Lung (tissue), 12 donors: ENCODE measurements around the gene CD200R1. TPM values are rescaled to one million over a fixed set of nuclear protein-coding genes. Genes with fewer than 3 reads are reported as not detected.

ENCODE experiments used
- ATAC-seq: fragments of 200-7000 bp; cut with Tn5 transposase; one replicate; pipeline ENCODE4 v1.9.1; 2020; ENCODE audit warnings: moderate number of reproducible peaks; ENCODE audit not compliant: insufficient read depth, low FRiP score
- DNase-seq, 3 donors: peaks; one replicate each; pipeline ENCODE4 v3.0.0-alpha.2; 2013 to 2017
- H3K27ac ChIP-seq, 2 donors: one replicate each; pipeline ENCODE4 v1.5.1; 2013; ENCODE audit warnings: mild to moderate bottlenecking in 2 of 2, moderate library complexity in 2 of 2, control low read depth in 1 of 2, inconsistent platforms in 1 of 2, low read depth in 1 of 2, low read length in 1 of 2
- H3K27me3 ChIP-seq, 3 donors: one replicate each; pipeline ENCODE4 v1.5.1; 2013; ENCODE audit warnings: low read length in 2 of 3; ENCODE audit not compliant: control insufficient read depth in 3 of 3, insufficient read depth in 3 of 3
- H3K36me3 ChIP-seq, 4 donors: one replicate each; pipeline ENCODE4 v1.5.1; 2013; ENCODE audit warnings: low read length in 4 of 4, mild to moderate bottlenecking in 1 of 4, moderate library complexity in 1 of 4; ENCODE audit not compliant: control insufficient read depth in 4 of 4, insufficient read depth in 4 of 4
- H3K4me1 ChIP-seq, 5 donors: one replicate each; pipeline ENCODE4 v1.5.1; 2013; ENCODE audit warnings: low read length in 5 of 5, mild to moderate bottlenecking in 2 of 5, moderate library complexity in 1 of 5; ENCODE audit not compliant: control insufficient read depth in 5 of 5, insufficient read depth in 5 of 5
- H3K4me3 ChIP-seq: one replicate; pipeline ENCODE4 v1.5.1; 2013; ENCODE audit warnings: mild to moderate bottlenecking, control low read depth, moderate library complexity
- H3K9ac ChIP-seq, 2 donors: one replicate each; pipeline ENCODE4 v1.5.1; 2013; ENCODE audit warnings: low read length in 2 of 2, control low read depth in 1 of 2; ENCODE audit not compliant: insufficient read depth in 1 of 2
- H3K9me3 ChIP-seq, 4 donors: one replicate each; pipeline ENCODE4 v1.5.1; 2013; ENCODE audit warnings: low read length in 3 of 4, mild to moderate bottlenecking in 1 of 4, moderate library complexity in 1 of 4; ENCODE audit not compliant: control insufficient read depth in 4 of 4, insufficient read depth in 3 of 4
- CTCF ChIP-seq: IDR thresholded peaks from 2 replicates; pipeline ENCODE4 v1.5.1; 2012; ENCODE audit warnings: mild to moderate bottlenecking; ENCODE audit errors: control extremely low read depth, extremely low read depth
- WGBS, 2 donors: extraction: QIAGEN DNeasy Blood & Tissue Kit; methylation state at CpG; one replicate each; pipeline ENCODE4 v1.1.7; 2013; 5-methylcytosine and 5-hydroxymethylcytosine counted together
- polyA plus RNA-seq, 2 donors: library from polyadenylated mRNA; stranded (reverse); fragments of 200-250 nt; gene quantifications; one replicate each; pipeline ENCODE4 v1.2.1, GENCODE V29; 2013
- total RNA-seq, 2 donors: library from RNA; depleted of rRNA in 1 of 2; stranded (reverse); fragments of >200 nt in 1 of 2; gene quantifications; one replicate each; pipeline ENCODE4 v1.2.1, GENCODE V29; 2014 to 2021
- donor health status: control.
- donor health status: control.
- donor health status: Bipolar disorder and iron deficiency.
- donor health status: healthy.
- donor health status: DM: yes; HTN: yes; CAD: no.

The CD200R1 gene
- total and polyA plus RNA-seq, 4 donors, result 0.22 to 2.2 (median 0.58) TPM

GRCh38 chr3:112875561-112875960 is 99.3 kb downstream of the CD200R1 start:
- peaks cover 0 to 11% (median 3%) of the 10 kb centered on the region in 4 donors for H3K9me3 ChIP-seq
- no peak overlapping the region for H3K27ac ChIP-seq
- H3K4me1 ChIP-seq, result no peaks in the 10 kb centered on the region
- no peak overlapping the region for H3K4me3 ChIP-seq
- ATAC-seq (no peak), DNase-seq (no peak)
- H3K27me3 ChIP-seq, result no peaks in the 10 kb centered on the region
- no peak for TF ChIP-seq CTCF
- no peak overlapping the region for H3K9ac ChIP-seq
- no peaks in the 10 kb centered on the region for H3K36me3 ChIP-seq
- 72 to 76% methylated on average over 2 of the region's 2 CpGs for WGBS, 2 donors

GRCh38 chr3:112874725-112875124 is 100.2 kb downstream of the CD200R1 start:
- Histone ChIP-seq H3K36me3 (no peaks in the 10 kb centered on the region), H3K27ac (no peak overlapping the region), H3K4me3 (no peak overlapping the region), H3K4me1 (no peaks in the 10 kb centered on the region), H3K9ac (no peak overlapping the region), H3K9me3 (peaks cover 0 to 11% (median 2%) of the 10 kb centered on the region in 4 donors), H3K27me3 (no peaks in the 10 kb centered on the region)
- ATAC-seq (no peak), DNase-seq (no peak)
- TF ChIP-seq CTCF, result no peak

DNA sequence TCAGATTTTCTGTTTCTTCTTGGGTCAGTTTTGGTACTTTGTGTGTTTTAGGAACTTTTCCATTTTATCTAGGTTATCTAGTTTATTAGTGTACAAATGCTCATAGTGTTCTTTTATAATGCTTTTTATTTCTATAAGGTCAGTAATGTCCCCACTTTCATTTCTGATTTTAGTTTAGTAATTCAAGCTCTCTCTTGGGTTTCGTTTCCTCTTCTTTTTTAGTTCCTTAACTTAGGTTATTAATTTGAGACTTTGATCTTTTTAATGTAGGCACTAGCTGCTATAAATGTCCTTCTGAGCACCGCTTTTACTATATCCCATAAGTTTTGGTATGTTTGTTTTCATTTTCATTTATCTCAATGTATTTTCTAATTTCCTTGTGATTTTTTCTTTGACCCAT is 101.3 kb downstream of the CD200R1 start:
- 58 to 64% methylated on average over 2 of the region's 2 CpGs for WGBS, 2 donors
- ATAC-seq (no peak), DNase-seq (no peak)
- peaks cover 0 to 11% (median 2%) of the 10 kb centered on the region in 4 donors for H3K9me3 ChIP-seq
- H3K36me3 ChIP-seq, result no peaks in the 10 kb centered on the region
- no peaks in the 10 kb centered on the region for H3K4me1 ChIP-seq
- H3K4me3 ChIP-seq, result no peak overlapping the region
- no peaks in the 10 kb centered on the region for H3K27me3 ChIP-seq
- no peak for TF ChIP-seq CTCF
- no peak overlapping the region for H3K9ac ChIP-seq
- no peak overlapping the region for H3K27ac ChIP-seq

- no peaks in the 10 kb centered on the region for H3K4me1 ChIP-seq
- no peaks in the 10 kb centered on the region for H3K27me3 ChIP-seq
- peaks cover 0 to 11% (median 2%) of the 10 kb centered on the region in 4 donors for H3K9me3 ChIP-seq
- H3K27ac ChIP-seq, result no peak overlapping the region
- ATAC-seq, result no peak
- no peak for DNase-seq
- H3K4me3 ChIP-seq, result no peak overlapping the region
- 86 to 92% methylated on average over 3 of the region's 3 CpGs for WGBS, 2 donors
- H3K36me3 ChIP-seq, result no peaks in the 10 kb centered on the region
- no peak for TF ChIP-seq CTCF
- no peak overlapping the region for H3K9ac ChIP-seq
These were observed 103.2 kb downstream of the CD200R1 start for GRCh38 chr3:112871735-112872134.
